MM.1S (cell line): ENCODE data around the gene SAFB2.

ENCODE experiments used
- CTCF ChIP-seq: fragments of 300-600 bp; sonication (generic); IDR thresholded peaks from 2 replicates; pipeline ENCODE4 v1.5.1; 2016; ENCODE audit warnings: antibody characterized with exemption, low read length, mixed read lengths
- EZH2 ChIP-seq: fragments of 300-600 bp; sonication (generic); optimal IDR thresholded peaks from 2 replicates; pipeline ENCODE3; 2017; ENCODE audit warnings: low read depth, mild to moderate bottlenecking, antibody characterized with exemption, low read length, mixed read lengths
- EZH2phosphoT487 ChIP-seq: fragments of 300-600 bp; sonication (generic); IDR thresholded peaks from 2 replicates; pipeline ENCODE4 v1.6.1; 2018; ENCODE audit warnings: antibody characterized with exemption, low read length

GRCh38 chr19:5667751-5668271, 45.2 kb upstream of the SAFB2 start:
- TF ChIP-seq CTCF, result no peak
- no peak for TF ChIP-seq EZH2
- TF ChIP-seq EZH2phosphoT487, result no peak
